ENCODE measurements around the gene TAF6.

The TAF6 gene

DNA sequence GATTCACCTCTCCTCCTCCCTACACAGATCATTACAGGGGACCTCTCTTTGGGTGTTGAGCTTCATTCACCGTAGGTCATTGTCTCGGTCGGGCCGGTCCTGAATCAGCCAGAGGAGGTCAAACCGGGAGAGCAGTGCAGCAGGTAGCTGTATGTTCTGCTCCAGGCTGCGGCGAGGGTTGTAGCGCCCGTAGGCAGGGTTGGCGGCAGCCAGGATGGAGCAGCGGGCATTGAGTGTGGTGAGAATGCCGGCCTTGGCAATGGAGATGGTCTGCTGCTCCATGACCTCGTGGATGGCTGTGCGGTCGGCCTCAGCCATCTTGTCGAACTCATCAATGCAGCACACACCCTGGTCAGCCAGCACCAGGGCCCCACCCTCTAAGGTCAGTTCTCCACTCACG is 23.5 kb downstream of the TAF6 start:
- DNase-seq (ENCODE audit: low read depth in 2 of 2): no peak

DNA sequence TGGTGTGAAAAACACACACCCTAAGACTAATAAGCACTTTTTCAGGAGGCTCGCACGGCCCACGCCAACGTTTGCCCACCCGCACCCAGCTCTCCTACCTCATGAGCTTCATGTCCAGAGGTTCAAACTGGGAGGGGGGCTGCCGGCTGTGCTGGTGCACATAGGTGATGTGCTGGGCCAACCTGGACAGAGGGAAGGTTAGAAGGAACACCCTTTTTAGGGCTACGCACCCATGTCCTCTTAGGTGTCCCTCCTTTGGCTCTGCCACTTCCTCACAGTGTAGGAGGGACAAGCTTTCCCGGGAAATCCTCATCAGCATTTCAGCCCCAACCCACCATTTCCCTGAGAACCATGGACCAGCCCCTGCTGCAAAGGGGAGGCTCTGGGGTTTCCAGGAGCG is 23.9 kb downstream of the TAF6 start:
- no peak for DNase-seq (ENCODE audit: low read depth in 2 of 2)

DNA sequence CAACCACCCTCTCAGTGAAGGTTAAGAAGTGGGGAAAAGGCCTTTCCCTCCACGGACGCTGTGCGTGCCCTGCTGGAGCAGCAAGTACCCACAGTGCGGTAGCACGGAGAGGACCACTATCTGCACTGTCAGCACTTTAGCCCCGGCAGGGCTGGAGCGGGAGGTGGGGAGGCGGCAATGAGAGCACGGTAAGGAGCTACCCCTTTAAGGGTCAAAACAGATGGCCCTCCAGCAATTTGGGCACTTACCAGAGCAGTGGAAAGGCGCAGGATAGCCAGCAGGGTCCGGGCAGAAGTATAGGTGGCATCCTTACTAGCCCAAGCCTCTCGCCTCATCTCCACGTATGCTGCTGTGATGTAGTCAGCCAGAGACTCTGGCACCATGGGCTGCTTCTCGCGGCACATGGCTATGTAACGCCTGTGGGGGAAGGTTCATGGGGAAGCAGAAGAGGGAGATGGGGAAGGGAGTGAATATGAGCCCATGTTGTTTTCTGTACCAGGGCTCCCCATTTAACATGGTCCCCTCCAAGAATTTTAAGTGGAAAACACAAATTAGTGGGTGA is 25.2 kb downstream of the TAF6 start:
- DNase-seq (ENCODE audit: low read depth in 2 of 2): no peak

DNA sequence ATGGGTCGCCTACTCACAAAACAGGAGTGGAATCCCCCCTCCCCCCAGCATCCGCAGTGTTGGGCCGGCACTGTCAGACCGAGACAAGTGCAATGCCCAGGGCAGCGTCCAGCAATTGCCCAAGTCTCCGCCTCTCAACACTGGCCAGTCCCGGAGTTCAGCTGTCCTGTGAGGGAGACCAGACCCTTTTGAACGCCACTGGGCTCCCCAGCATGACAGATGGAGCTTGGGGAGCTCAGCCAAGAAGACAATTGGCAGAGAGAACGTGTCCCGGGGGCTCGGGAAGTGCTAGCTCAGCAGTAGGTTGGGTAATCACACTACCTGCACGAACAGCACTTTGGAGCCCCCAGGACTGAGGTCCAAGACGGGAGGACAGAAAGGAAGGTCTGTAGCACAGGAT is 25.7 kb downstream of the TAF6 start:
- DNase-seq (ENCODE audit: low read depth in 2 of 2): no peak

DNA sequence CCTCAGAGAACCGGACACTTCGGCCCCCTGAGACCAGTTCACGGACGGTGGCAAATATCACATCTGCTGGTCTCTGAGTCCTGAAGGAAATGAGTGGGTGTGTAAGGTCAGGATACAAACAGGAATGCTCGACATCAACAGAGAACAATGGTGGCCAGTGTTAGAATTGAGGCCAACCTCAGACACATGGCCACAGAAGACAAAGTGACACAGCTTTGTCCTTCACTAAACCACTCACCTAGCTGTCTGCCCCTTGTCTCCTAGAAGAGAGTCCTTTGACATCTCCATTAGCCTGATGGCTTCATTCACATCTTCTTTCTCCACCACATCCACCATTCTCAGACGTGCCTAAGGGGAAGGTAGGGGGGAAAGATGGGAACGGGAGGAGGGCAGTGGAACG is 26.1 kb downstream of the TAF6 start:
- DNase-seq (ENCODE audit: low read depth in 2 of 2): no peak

DNA sequence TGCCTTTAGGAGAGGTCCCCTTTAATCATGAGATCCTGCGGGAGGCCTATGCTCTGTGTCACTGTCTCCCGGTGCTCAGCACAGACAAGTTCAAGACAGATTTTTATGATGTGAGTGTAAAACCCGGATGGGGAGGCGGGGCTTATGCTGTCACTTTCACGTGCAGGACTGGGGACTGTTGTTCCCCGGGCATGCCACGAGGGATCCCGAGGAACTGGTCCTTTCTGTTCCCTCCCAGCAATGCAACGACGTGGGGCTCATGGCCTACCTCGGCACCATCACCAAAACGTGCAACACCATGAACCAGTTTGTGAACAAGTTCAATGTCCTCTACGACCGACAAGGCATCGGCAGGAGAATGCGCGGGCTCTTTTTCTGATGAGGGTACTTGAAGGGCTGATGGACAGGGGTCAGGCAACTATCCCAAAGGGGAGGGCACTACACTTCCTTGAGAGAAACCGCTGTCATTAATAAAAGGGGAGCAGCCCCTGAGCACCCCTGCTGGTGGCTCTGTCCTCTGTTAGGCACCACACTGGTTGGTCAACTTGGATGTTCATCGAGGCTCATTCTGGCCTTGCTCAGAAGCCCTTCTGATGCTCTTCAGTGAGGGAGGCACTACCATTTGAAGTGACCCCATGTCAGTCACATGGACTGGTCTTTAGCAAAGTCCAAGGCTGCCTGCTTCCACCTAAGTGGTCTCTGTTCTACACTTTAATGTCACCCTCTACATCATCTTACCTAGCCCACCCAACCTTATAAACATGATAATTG is 27.6 kb downstream of the TAF6 start:
- no peak for DNase-seq (ENCODE audit: low read depth in 2 of 2)

DNA sequence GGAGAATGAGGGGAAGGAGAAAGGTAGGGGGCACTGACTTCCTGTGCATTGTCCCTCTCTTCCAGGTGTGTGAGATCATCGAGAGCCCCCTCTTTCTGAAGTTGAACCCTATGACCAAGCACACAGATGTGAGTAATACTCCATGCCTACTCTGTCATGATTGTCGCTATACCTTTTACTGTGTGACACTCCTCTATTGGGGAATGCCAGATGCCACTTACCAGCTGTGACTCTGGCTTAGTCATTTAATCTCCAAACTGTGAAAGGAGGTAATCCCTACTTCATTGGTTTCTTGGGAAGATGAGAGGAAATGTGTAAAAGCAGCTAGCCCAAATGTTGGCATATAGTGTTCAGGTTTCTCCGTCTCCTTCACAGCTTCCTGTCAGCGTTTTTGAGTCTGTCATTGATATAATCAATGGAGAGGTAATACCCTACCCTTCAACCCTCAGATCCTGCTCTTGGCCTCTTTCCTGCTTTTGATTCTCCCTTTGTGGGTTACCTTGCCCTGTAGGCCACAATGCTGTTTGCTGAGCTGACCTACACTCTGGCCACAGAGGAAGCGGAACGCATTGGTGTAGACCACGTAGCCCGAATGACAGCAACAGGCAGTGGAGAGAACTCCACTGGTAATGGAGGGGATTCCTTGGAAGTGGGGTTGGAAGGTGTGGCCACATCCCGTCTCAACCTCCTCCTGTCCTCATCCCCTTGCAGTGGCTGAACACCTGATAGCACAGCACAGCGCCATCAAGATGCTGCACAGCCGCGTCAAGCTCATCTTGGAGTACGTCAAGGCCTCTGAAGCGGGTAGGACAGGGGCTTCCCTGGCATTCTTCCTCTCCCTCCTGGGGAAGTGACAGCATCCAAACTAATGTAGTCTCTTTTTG is 28.4 kb downstream of the TAF6 start:
- DNase-seq (ENCODE audit: low read depth in 2 of 2): no peak

DNA sequence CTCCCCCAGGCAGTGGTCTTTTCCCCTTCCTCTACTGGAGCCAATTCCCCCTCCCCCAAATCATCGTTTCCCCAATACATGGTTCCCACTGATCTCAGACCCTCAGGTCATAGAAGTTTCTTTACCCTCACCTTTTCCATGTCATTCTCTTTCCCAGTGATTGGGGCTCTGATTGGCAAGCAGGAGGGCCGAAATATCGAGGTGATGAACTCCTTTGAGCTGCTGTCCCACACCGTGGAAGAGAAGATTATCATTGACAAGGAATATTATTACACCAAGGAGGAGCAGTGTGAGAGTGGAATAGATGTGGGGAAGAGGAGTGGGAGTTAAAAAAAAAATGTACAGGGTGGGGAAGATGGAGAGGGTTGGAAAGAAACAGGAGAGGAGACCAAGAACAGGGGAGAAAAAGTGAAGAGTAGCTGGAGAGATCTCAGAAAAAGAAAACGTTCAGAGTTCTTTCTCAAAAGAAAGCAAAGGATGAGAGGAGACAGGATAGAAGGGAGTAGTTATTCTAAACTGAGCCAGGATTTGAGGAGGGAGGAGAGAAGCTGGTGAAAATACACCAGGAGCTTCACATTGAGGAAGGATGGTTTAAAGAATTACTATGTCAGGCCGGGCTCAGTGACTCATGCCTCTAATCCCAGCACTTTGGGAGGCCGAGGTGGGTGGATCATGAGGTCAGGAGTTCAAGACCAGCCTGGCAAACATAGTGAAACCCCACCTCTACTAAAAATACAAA is 29.5 kb downstream of the TAF6 start:
- no peak for DNase-seq (ENCODE audit: low read depth in 2 of 2)

DNA sequence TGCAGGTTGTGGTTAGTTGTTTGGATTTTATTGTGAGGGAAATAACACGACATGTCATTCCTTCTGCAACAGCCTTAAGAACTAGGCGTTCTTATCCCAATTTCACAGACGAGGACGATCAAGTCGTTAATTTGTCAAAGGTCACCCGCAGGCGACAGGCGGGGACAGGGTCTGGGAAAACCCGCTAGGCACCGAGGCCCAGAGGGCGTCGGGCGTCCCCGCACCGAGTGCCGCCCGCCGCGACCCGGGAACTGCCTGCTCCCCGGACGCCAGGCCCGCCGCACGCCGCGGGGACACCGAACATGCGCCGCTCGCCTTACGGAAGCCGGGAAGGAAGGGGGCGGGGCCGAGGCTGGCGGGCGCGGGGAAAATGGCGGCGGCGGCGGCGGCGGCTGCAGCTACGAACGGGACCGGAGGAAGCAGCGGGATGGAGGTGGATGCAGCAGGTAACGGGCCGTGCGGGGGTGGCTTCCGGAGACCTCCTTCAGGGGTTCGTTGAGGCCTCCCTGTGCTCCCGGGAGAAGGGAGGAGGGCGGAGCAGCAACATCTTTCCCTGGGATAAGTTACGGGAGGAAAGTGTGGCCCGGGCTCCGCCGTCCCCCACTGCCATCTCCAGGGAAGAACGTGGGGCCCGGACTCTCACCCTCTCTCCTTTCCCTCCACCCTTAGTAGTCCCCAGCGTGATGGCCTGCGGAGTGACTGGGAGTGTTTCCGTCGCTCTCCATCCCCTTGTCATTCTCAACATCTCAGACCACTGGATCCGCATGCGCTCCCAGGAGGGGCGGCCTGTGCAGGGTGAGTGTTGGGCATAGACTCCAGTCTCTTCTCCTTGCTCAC is 30.3 kb downstream of the TAF6 start, which contains the start of gene COPS6:
Gene COPS6 (plus strand): TSS at position 349 of the 837 bp plus-strand sequence. CDS start 22 bp downstream, at position 371.
- DNase-seq (ENCODE audit: low read depth in 2 of 2): peak; percentile 64 to 84

DNA sequence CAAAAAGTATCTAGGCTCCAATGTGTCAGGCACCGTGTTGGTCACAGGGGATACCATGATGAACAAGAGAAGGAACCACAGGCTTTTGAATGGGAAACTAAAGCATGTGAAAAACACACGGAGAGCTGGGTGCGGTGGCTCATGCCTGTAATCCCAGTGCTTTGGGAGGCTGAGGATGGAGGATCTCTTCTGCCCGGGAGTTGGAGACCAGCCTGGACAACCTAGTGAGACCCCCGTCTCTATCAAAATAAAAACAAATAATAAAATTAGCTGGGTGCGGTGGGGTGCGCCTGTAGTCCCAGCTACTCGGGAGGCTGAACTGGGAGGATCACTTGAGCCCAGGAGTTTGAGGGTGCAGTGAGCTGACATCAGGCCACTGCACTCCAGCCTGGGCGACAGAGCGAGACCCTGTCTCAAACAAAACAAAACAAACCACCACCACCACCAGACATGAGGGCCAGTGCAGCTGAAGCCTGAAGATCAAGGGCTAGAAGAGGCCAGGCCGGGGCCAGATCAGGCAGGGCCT is 31.0 kb downstream of the TAF6 start:
- no peak for DNase-seq (ENCODE audit: low read depth in 2 of 2)

DNA sequence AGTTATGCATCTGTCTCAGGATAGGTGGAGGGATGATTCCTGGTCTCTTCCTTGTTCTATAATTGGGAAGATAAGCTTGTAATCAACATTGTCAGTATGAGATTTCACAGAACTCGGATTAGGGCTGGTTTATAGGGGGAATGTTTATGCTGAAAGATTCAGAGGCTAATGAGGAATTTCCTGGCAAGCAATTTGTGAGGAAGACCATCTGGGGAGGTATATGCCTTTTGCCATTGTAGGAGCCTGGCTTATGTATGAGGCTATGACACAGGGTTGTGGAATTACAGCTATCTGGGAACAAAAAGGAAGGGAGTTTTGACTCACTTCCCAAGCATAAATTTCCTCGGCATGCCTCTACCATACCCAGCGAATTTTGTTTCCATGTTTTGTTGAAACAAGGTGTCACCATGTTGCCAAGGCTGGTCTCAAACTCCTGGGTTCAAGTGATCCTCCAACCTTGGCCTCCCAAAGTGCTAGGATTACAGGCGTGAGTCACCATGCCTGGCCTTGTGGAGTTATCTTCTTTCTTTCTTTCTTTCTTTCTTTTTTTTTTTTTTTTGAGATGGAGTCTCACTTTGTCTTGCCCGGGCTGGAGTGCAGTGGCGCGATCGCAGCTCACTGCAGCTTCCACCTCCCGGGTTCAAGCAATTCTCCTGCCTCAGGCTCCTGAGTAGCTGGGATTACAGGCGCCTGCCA is 32.0 kb downstream of the TAF6 start:
- no peak for DNase-seq (ENCODE audit: low read depth in 2 of 2)

DNA sequence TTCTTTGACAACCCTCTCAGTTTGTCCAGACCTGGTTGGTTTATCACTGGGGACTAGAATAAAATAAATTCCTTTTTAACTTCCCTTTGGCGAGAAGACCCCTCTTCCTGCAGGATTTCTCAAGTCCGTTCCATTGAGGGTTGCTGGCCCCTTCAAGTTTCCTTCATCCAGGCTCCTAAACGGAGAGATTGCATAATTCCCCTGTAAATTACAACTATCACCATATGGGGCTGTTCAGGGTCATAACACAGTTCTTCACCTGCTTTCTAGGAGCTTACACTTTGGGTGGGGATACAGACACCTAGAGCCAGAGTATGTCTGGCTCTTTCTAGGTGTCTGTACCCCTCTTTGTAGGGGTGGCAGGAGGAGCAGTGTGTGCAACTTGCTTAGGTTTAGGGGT is 33.6 kb downstream of the TAF6 start:
- DNase-seq (ENCODE audit: low read depth in 2 of 2): no peak

DNA sequence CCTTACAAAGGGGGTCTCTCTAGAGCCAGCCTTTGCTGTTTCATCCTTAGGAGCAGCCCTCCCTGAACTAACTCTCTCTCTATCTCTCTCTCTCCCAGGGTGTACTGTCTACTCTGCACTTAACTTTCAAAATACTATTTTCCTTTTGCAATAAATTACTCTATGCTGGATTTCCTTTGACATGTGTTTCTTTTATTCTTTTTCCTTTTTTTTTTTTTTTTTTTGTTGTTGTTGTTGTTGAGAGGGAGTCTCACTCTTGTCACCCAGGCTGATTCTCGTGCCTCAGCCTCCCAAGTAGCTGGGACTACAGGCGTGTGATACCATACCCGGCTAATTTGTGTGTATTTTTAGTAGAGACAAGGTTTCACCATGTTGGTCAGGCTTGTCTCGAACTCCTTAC is 36.2 kb downstream of the TAF6 start:
- no peak for DNase-seq (ENCODE audit: low read depth in 2 of 2)

DNA sequence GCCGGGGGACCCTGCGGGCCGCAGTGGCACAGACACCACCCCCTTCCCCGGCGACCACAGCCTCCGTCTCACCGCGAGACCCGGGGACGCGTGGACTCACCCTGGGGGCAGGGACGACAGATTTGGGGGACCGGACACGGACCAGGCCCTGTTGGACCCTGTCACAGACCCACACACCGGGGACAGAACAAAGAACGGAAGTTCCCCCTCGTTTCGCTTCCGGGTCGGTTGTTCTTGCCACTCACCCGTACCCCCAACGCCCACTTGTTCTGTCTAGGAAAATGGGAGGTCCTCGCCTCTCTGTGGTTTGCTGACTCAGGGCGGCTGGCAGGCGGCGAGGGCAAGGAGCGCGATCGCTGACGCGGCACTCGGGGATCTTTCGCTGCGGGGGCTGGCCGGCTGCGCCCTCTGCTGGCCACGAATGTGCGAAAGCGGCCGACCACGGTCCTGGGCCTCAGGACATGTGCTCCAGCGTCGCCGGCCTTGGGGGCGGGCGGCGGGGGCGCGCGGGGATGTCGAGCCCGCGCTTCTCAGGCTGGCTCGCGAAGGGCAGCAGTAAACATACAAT is 37.5 kb downstream of the TAF6 start, which contains the start of gene ZNF3:
Gene ZNF3 (minus strand): TSS at position 189 of the 568 bp plus-strand sequence. CDS start 4,366 bp downstream, outside the sequence.
- peak; percentile 98 for DNase-seq (ENCODE audit: low read depth in 2 of 2)

DNA sequence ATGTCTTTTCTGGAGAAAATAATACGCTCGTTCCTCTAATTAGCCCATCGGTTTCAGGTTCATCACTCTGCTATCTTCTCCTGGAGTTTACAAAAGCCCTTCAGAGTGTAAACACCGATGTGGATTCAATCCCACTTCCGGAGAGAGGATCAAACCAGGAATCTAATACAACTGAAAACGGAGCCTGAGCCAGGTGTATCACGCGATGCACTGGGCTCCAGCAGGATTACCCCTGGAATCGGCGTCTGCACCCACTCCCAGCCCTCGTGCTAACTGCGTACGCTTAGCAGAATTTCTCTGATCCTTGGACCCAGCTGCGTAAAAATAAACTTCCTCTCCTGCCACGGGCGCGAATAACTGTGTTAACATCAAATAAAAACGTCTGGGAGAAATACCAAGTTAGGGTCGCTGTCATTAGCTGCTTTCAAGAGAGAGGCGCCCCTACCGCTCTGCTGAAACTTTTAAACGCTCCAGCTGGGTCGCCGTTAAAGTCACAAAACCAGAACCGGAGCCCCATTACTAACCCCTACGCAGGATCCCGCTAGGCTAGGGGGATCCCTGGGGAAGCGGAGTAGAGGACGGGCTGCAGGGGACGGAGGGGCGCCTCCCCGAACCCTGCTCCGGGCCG is 38.1 kb downstream of the TAF6 start:
- no peak for DNase-seq (ENCODE audit: low read depth in 2 of 2)

DNA sequence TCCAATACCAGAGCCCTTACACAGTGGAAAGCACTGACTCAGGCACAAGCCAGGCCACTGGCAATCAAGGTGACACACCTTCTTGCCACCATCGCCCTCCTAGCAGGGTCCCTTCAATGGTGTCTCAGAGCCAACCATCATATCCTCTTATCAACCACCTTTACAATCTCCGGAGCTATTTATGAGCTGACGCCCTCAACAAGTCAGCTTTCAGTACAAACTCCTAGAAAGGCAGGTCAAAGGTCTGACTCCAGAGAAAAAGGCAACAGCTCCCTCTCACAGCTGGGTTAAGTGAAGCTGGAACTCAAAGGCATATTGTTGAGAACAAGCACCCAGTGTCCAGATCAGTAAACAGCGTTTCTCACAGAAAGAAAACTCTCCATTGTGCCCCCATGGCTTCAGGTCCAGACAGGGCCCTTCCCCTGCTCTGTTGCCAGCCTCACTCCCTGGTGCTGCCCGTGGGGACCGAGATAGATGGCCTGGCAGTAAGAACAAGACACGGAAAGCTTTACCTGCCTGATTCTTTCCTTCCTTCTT is 40.1 kb downstream of the TAF6 start:
- DNase-seq (ENCODE audit: low read depth in 2 of 2): no peak

DNA sequence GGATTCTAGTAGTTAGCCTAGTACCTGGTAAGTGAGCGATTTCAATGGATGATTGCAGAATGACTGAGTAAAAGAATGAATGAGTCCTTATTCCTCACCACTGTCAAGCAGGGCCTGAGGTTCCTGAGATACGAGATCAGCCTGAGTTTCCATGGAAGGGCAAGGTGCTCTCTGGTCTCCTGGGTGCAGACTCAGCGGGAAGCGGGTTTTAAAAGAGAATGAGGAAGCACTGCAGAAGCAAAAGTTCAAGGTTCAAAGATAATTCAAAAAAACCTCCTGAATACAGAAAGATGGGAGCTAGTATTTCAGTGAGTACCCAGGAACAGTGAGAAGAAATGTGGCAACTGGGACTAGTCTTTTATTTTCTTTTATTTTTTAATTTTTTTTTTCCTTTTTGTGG is 42.0 kb downstream of the TAF6 start:
- no peak for DNase-seq (ENCODE audit: low read depth in 2 of 2)

DNA sequence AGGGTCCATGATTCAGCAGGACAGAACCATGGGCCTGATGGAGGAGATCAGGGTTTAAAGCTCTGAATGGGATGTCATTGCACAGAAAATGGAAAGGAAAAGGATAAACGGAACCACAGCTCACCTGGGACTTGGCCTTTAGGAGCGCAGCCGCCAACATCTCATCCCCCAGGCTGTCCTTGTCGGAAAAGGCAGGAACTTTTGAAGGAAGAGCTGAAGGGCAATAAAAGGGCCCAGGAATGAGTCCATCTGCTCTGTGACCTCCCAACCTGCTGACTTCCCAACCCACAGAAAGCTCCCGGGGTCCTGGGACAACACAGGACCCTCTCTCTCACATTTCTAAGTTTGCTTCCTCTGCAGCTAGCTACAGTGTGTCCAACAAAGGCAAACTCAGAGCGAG is 43.7 kb downstream of the TAF6 start:
- DNase-seq (ENCODE audit: low read depth in 2 of 2): no peak

DNA sequence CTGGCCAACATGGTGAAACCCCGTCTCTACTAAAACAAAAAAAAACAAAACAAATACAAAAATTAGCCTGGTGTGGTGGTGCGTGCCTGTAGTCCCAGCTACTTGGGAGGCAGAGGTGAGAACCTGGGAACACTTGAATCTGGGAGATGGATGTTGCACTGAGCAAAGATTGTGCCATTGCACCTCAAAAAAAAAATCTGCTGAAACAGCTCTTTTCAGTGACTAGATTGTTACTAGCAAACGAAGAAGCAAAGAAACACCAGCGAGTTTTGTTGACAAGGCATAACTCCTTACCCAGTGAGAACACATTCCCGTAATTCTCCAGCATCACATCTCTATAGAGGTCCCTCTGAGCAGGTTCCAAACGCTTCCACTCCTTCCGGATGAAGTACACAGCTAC is 44.3 kb downstream of the TAF6 start:
- no peak for DNase-seq (ENCODE audit: low read depth in 2 of 2)

Data from stimulated activated CD4-positive, alpha-beta T cell treated with anti-CD3 and anti-CD28 coated beads, Interleukin-15, amount 100 ng/mL, for 48 hours (primary cell).